Lower lobe of right lung (tissue), 2 donors: ENCODE results near the gene SLC25A44. TPM values are rescaled to one million over a fixed set of nuclear protein-coding genes. Genes with fewer than 3 reads are reported as not detected.

ENCODE experiments used
- ATAC-seq, 2 donors: fragments of 200-7000 bp; cut with Tn5 transposase; one replicate each; pipeline ENCODE4 v1.9.1; 2020 to 2022; ENCODE audit warnings: mild to moderate bottlenecking in 2 of 2, moderate library complexity in 2 of 2
- DNase-seq: peaks from one replicate; pipeline ENCODE4 v3.0.0-alpha.2; 2020
- H3K27ac ChIP-seq: fragments of 200-600 bp; one replicate; pipeline ENCODE4 v1.8.0; 2022
- H3K27me3 ChIP-seq: fragments of 200-600 bp; one replicate; pipeline ENCODE4 v1.8.0; 2022; ENCODE audit warnings: low read depth
- H3K36me3 ChIP-seq: fragments of 200-600 bp; one replicate; pipeline ENCODE4 v1.8.0; 2022; ENCODE audit warnings: mild to moderate bottlenecking
- H3K4me1 ChIP-seq: fragments of 200-600 bp; one replicate; pipeline ENCODE4 v1.8.0; 2022
- H3K4me3 ChIP-seq: fragments of 200-600 bp; one replicate; pipeline ENCODE4 v1.8.0; 2022; ENCODE audit warnings: mild to moderate bottlenecking
- H3K9me3 ChIP-seq: fragments of 200-600 bp; one replicate; pipeline ENCODE4 v1.8.0; 2022
- intact Hi-C: fragments of 100-400 bp; cut with DNase I; formaldehyde crosslinking; loops from one replicate; pipeline ENCODE4 v1.11.0; 2022
- total RNA-seq: library from RNA; stranded (reverse); fragmentation: NEBNext Ultra II Directional; extraction: Animal tissue kit (Norgen Biotek cat#: 25700); gene quantifications from one replicate; pipeline ENCODE4 v1.2.1, GENCODE V29; 2021
- TF ChIP-seq, protein P1 (sequence below): fragments of 200-600 bp; IDR thresholded peaks from one replicate; pipeline ENCODE4 v1.8.0; 2022; ENCODE audit warnings: antibody characterized with exemption, mild to moderate bottlenecking
- donor health status: DM: no; HTN: yes; CAD: no; lungs with severe emphysema.

SLC25A44 gene
- total RNA-seq, 1 donor from 2014 or later, result 17.7 TPM

DNA sequence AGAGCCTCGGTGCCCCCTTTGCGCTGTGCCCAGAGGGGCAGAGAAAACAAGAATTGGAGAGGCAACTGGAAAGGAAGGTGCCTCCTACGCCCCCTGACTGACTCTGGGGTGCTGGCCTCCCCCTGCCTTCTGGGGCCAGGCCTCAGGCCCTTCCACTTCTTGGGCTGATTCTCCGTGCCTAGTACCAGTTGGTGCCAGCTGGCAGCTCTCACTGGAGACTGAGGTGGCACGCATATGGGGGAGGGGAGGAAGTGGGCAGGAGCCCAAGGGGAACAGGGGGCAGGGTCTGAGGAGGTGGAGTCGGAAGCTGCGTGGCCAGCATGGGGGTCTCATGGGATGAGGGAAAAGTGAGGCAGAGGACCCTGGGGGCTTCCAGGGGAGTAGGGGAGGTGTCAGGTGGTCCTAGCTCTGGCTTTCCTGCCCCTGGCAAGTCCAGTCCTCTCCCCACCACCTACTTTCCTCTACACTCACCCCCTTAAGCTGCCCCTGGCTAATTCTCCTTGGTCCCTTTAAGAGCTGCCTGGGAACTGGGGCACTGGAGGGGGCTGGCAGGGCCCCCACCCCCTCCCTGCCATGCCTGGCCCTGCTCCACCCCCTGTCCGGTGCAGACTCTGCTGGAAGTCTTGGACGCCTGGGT lies 47.0 kb upstream of the SLC25A44 start:
- TF ChIP-seq, protein P1, sequence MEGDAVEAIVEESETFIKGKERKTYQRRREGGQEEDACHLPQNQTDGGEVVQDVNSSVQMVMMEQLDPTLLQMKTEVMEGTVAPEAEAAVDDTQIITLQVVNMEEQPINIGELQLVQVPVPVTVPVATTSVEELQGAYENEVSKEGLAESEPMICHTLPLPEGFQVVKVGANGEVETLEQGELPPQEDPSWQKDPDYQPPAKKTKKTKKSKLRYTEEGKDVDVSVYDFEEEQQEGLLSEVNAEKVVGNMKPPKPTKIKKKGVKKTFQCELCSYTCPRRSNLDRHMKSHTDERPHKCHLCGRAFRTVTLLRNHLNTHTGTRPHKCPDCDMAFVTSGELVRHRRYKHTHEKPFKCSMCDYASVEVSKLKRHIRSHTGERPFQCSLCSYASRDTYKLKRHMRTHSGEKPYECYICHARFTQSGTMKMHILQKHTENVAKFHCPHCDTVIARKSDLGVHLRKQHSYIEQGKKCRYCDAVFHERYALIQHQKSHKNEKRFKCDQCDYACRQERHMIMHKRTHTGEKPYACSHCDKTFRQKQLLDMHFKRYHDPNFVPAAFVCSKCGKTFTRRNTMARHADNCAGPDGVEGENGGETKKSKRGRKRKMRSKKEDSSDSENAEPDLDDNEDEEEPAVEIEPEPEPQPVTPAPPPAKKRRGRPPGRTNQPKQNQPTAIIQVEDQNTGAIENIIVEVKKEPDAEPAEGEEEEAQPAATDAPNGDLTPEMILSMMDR, result no peak
- intact Hi-C loops, result loop anchor here (5.0 kb wide), 1 partner anchor 80 kb away; no protein-coding TSS in a partner anchor
- Histone ChIP-seq H3K27ac (peak overlapping the region; percentile 32), H3K4me3 (no peak overlapping the region), H3K4me1 (peaks cover 26% of the 10 kb centered on the region), H3K36me3 (no peaks in the 10 kb centered on the region), H3K27me3 (peaks cover 5% of the 10 kb centered on the region), H3K9me3 (no peaks in the 10 kb centered on the region)
- DNase-seq (no peak), ATAC-seq (peak; percentile 24 to 25)

DNA sequence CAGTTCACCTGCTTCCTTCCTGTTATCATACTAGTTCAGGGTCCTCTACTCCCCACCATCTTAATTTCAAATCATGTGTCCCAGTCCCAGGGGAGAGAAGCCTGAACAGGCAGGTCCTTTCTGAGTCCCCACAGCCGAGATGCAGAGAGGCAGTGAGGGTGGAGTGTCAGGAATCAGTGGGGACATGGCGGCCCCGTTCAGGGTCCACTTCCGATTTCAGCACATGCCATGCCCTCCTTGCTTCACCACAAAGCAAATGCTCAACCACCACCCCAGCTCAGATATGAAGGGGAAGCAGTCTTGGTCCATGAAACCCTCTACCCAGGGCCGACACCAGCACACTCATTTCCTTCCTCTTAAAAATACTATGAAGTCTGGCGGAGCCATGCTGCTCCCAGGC lies 45.7 kb upstream of the SLC25A44 start:
- TF ChIP-seq, protein P1, result no peak
- DNase-seq (no peak), ATAC-seq (peak in 1 of 2 donors; percentile 29)
- Histone ChIP-seq H3K27ac (peak overlapping the region; percentile 37), H3K27me3 (peaks cover 5% of the 10 kb centered on the region), H3K9me3 (no peaks in the 10 kb centered on the region), H3K4me3 (no peak overlapping the region), H3K4me1 (peaks cover 36% of the 10 kb centered on the region), H3K36me3 (no peaks in the 10 kb centered on the region)
- intact Hi-C loops, result loop anchor here (5.0 kb wide), 1 partner anchor 79 kb away; no protein-coding TSS in a partner anchor

DNA sequence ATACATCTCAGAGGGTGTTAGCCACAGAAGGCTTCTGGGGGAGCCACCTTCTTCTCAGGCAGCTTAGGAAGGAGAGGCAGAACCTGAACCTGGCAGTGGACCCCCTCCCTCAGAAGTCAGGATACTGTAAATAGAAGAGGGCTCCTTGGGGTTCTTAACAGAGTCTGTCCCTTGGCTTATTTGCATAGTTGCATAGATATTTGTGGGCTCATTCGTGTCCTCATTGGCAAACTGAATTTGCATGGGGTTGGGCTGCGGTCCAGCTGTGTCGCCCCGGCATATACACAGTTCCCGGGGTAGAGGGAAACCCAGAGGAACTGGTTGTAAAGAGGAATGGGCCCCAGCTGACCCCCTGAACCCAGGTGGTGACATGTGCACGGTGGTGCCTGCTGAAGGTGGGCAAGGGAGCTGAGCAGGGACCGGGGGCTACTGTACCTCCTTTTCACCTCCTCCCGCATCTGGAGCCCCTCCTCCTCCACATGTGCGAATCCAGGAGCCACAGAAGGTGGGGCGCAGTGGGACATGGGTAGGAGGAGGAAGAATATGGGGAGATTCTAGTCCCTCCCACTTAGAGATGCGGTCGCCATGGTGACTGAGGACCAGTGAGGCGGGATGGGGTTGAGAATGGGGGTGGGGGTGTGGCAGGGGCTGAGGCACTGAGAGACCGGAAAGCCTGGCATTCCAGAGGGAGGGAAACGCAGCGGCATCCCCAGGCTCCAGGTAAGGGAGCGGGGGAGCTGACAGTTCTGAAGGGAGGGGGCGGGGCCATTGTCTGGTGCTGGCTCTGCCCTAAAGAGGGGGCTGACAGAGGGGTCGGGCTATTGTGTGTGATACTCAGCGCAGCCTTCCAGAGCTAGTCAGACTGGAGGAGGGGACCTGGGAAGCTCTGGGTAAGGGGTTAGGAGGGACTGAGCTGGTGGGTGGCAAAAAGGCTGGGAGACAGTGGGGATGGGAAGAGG lies 44.3 kb upstream of the SLC25A44 start:
- no peaks in the 10 kb centered on the region for H3K9me3 ChIP-seq
- H3K36me3 ChIP-seq, result no peaks in the 10 kb centered on the region
- ATAC-seq (no peak), DNase-seq (no peak)
- H3K27me3 ChIP-seq, result peaks cover 5% of the 10 kb centered on the region
- H3K4me1 ChIP-seq, result peaks cover 40% of the 10 kb centered on the region
- peak overlapping the region; percentile 24 for H3K27ac ChIP-seq
- intact Hi-C loops, result loop anchor here (5.0 kb wide), 1 partner anchor 78 kb away; no protein-coding TSS in a partner anchor
- H3K4me3 ChIP-seq, result no peak overlapping the region
- TF ChIP-seq, protein P1, result no peak

DNA sequence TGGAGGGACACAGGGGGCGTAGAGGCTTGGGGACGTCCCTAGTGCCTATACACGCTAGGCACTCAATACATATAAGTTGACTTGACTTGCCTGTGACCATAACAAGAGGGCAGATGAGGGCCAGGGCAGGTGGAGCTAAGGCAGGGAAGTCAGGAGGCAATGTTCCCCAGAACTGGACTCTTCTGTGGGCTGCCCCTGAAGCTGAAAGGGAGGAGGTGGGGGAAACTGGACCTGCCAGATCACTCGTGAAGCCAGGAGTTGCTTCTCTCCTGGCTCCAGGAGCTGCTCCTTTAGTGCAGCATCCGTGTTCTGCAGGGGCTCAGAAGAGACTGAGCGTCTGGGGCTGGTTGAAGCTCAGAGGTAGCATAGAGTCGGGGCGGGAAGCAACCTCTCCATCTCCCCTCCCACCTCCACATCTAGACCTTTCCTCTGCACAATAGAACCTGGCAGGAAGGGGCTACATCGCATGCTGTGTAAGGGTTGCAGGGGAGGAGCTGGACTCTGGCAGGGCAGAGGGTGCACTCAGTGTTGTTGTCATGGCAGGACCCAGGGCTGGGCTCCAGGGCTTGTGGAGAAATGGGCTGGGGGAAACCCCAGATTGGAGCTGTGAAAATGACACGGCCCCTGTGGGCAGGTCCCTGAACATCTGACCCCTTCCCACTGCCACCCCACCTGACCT lies 43.4 kb upstream of the SLC25A44 start:
- no peak overlapping the region for H3K4me3 ChIP-seq
- H3K27me3 ChIP-seq, result peaks cover 5% of the 10 kb centered on the region
- DNase-seq (no peak), ATAC-seq (no peak)
- TF ChIP-seq, protein P1, result no peak
- peaks cover 48% of the 10 kb centered on the region for H3K4me1 ChIP-seq
- H3K9me3 ChIP-seq, result no peaks in the 10 kb centered on the region
- H3K36me3 ChIP-seq, result no peaks in the 10 kb centered on the region
- H3K27ac ChIP-seq, result no peak overlapping the region
- intact Hi-C loops, result no loop called here

DNA sequence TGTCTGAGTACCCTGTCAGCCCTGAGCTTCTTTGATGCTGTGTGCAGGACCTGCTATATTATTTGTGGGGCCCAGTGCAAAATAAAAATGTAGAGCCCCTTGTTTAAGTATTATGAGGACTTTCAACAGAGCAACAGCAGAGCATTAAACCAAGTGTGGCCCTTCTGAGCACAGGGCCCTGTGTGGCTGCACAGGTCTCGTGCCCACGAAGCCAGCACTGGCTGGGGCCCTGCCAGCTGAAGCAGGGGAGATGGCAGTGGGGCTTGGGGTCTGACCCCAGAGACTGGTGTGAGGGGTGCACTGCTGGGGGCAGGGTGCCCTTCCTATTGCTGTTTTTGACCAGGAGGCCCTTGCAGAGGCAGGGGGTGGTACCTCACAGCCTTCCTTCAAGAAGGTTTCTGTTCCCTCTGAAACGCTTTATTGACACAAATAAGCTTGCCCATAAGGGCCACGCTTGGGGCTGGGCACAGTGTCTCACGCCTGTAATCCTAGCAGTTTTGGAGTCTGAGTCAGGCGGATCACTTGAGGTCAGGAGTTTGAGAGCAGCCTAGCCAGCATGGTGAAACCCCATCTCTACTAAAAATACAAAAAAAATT lies 42.7 kb upstream of the SLC25A44 start:
- Histone ChIP-seq H3K4me1 (peaks cover 45% of the 10 kb centered on the region), H3K27ac (no peak overlapping the region), H3K36me3 (no peaks in the 10 kb centered on the region), H3K27me3 (peaks cover 5% of the 10 kb centered on the region), H3K4me3 (no peak overlapping the region), H3K9me3 (no peaks in the 10 kb centered on the region)
- intact Hi-C loops, result no loop called here
- TF ChIP-seq, protein P1, result no peak
- no peak for ATAC-seq
- no peak for DNase-seq
